Thymus (tissue), 11 donors: ENCODE measurements around the gene GYS2. TPM values are rescaled to one million over a fixed set of nuclear protein-coding genes. Genes with fewer than 3 reads are reported as not detected.

Experiments used
- DNase-seq, 9 donors: peaks; one replicate each; pipeline ENCODE4 v3.0.0-alpha.2; 2013; ENCODE audit warnings: low spot score in 9 of 9, low read depth in 6 of 9, missing footprints in 1 of 9
- H3K27ac ChIP-seq, 2 donors: one replicate each; pipeline ENCODE4 v1.5.1; 2013; ENCODE audit warnings: control low read depth in 1 of 2, low read depth in 1 of 2, low read length in 1 of 2, mild to moderate bottlenecking in 1 of 2, moderate library complexity in 1 of 2
- H3K27me3 ChIP-seq, 2 donors: one replicate each; pipeline ENCODE4 v1.5.1; 2013; ENCODE audit warnings: low read length in 1 of 2; ENCODE audit not compliant: control insufficient read depth in 2 of 2, insufficient read depth in 1 of 2
- H3K36me3 ChIP-seq, 2 donors: one replicate each; pipeline ENCODE4 v1.5.1; 2013; ENCODE audit warnings: low read length in 1 of 2, mild to moderate bottlenecking in 1 of 2, moderate library complexity in 1 of 2; ENCODE audit not compliant: control insufficient read depth in 2 of 2, insufficient read depth in 2 of 2
- H3K4me1 ChIP-seq, 2 donors: one replicate each; pipeline ENCODE4 v1.5.1; 2013; ENCODE audit warnings: low read length in 2 of 2; ENCODE audit not compliant: control insufficient read depth in 2 of 2, insufficient read depth in 2 of 2
- H3K4me3 ChIP-seq, 2 donors: one replicate each; pipeline ENCODE4 v1.5.1; 2013; ENCODE audit warnings: low read length in 2 of 2, control low read depth in 1 of 2, mild to moderate bottlenecking in 1 of 2
- H3K9me3 ChIP-seq, 2 donors: one replicate each; pipeline ENCODE4 v1.5.1; 2013; ENCODE audit warnings: low read length in 1 of 2, mild to moderate bottlenecking in 1 of 2; ENCODE audit not compliant: control insufficient read depth in 2 of 2, insufficient read depth in 1 of 2
- WGBS: extraction: QIAGEN DNeasy Blood & Tissue Kit; methylation state at CpG from one replicate; pipeline ENCODE4 v1.1.7; 2013; 5-methylcytosine and 5-hydroxymethylcytosine counted together
- polyA plus RNA-seq: library from polyadenylated mRNA; stranded (reverse); fragments of 200-250 nt; gene quantifications from one replicate; pipeline ENCODE4 v1.2.3, GENCODE V29; 2013
- total RNA-seq: library from RNA; stranded (reverse); fragments of 120-200 nt; gene quantifications from one replicate; pipeline ENCODE4 v1.2.4, GENCODE V29; 2013
- donor health status: healthy.

Gene GYS2
- total and polyA plus RNA-seq, 2 donors: 0.14 TPM; not detected in 1

GRCh38 chr12:21509768-21510167, 94.9 kb downstream of the GYS2 start:
- Histone ChIP-seq H3K36me3 (peaks cover 6 to 24% of the 10 kb centered on the region in 2 donors), H3K9me3 (no peaks in the 10 kb centered on the region), H3K4me3 (no peak overlapping the region), H3K27me3 (no peaks in the 10 kb centered on the region), H3K4me1 (no peaks in the 10 kb centered on the region), H3K27ac (no peak overlapping the region)
- WGBS: 44% methylated on average over 2 of the region's 2 CpGs
- peak in 2 of 9 donors; percentile 13 to 40 for DNase-seq

DNA sequence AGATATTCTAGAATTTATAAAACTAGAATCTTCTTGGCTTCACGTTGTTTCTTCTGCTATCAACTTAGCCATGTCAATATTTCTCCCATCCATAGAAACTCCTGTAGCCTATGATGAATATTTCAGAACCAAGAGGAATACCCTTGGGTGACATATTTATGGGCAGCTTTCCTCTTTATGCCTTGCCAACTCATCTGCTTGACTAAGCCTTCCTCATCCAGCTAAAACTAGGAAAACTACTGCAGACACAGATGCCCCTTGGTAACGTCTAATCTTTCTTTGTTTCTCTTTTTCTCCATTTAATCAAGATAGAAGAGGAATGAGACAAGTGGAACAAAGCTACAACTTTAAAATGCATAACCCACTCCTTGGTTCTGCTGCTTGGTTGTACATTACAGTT, 96.8 kb downstream of the GYS2 start:
- H3K36me3 ChIP-seq: peaks cover 3 to 16% of the 10 kb centered on the region in 2 donors

GRCh38 chr12:21505888-21506287, 98.8 kb downstream of the GYS2 start:
- H3K4me1 ChIP-seq: peaks cover 3 to 6% of the 10 kb centered on the region in 2 donors
- peaks cover 0 to 10% of the 10 kb centered on the region in 2 donors for H3K36me3 ChIP-seq
- no peaks in the 10 kb centered on the region for H3K9me3 ChIP-seq
- no peaks in the 10 kb centered on the region for H3K27me3 ChIP-seq
- H3K27ac ChIP-seq: no peak overlapping the region
- H3K4me3 ChIP-seq: no peak overlapping the region
- no peak for DNase-seq
- 71% methylated on average over 2 of the region's 2 CpGs for WGBS

More for the DNA sequence above, 96.8 kb downstream of the GYS2 start:
- 94% methylated on average over 2 of the region's 2 CpGs for WGBS
- Histone ChIP-seq H3K9me3 (no peaks in the 10 kb centered on the region), H3K27ac (no peak overlapping the region), H3K4me3 (no peak overlapping the region), H3K4me1 (peaks cover 0 to 3% of the 10 kb centered on the region in 2 donors), H3K27me3 (no peaks in the 10 kb centered on the region)
- DNase-seq: no peak

DNA sequence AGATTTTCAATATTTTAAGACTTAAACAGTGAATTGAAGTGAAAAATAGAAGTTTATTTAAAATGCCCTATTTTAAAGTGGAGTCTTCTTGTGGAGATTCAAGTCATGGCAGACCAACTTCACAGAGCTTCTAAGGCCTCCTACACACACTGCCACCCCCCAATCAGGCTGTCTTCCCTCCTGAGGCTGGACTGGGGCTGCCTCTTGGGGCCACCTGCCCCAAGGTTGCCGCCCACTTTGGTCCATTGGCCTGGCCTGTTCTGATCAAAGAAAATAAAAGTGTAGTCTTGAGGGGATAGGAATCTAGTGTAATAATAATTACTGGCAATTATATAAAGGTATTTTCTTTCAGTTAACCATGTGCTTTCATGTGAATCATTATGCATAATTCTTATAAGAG, 101.8 kb downstream of the GYS2 start:
- H3K4me1 ChIP-seq: peaks cover 10 to 13% of the 10 kb centered on the region in 2 donors
- H3K36me3 ChIP-seq: peaks cover 0 to 11% of the 10 kb centered on the region in 2 donors
- WGBS: 88% methylated on average over 1 of the region's 1 CpG
- DNase-seq: no peak
- no peak overlapping the region for H3K27ac ChIP-seq
- H3K9me3 ChIP-seq: no peaks in the 10 kb centered on the region
- no peak overlapping the region for H3K4me3 ChIP-seq
- no peaks in the 10 kb centered on the region for H3K27me3 ChIP-seq

- peak in 4 of 9 donors; percentile 16 to 56 (median 32) for DNase-seq
- no peaks in the 10 kb centered on the region for H3K9me3 ChIP-seq
Observed at GRCh38 chr12:21502164-21502496, 102.5 kb downstream of the GYS2 start.

GRCh38 chr12:21501258-21502163, 103.1 kb downstream of the GYS2 start, which contains the start of the genes GOLT1B and RECQL:
Gene GOLT1B, plus strand, starts transcription at chr12:21501789. Its CDS starts 135 bp downstream, at chr12:21501924.
Gene RECQL, minus strand, starts transcription at chr12:21501635. Its CDS starts 2,065 bp downstream, at chr12:21499570.
- Histone ChIP-seq H3K27me3 (no peaks in the 10 kb centered on the region), H3K4me3 (peak within 1 kb of the TSS; percentile 77 to 91), H3K27ac (peak within 1 kb of the TSS; percentile 82 to 92), H3K36me3 (peaks cover 9 to 16% of the 10 kb centered on the region in 2 donors), H3K4me1 (peaks cover 10 to 13% of the 10 kb centered on the region in 2 donors), H3K9me3 (no peaks in the 10 kb centered on the region)
- WGBS: under 1% methylated on average over 61 of the region's 61 CpGs
- peak; percentile 90 to 99 (median 97) for DNase-seq

More at GRCh38 chr12:21502164-21502496, 102.5 kb downstream of the GYS2 start:
- H3K27me3 ChIP-seq: no peaks in the 10 kb centered on the region
- WGBS: under 1% methylated on average over 14 of the region's 14 CpGs
- peaks cover 5 to 11% of the 10 kb centered on the region in 2 donors for H3K36me3 ChIP-seq
- peaks cover 10 to 13% of the 10 kb centered on the region in 2 donors for H3K4me1 ChIP-seq
- peak overlapping the region; percentile 82 to 90 for H3K27ac ChIP-seq
- peak overlapping the region; percentile 77 to 91 for H3K4me3 ChIP-seq

DNA sequence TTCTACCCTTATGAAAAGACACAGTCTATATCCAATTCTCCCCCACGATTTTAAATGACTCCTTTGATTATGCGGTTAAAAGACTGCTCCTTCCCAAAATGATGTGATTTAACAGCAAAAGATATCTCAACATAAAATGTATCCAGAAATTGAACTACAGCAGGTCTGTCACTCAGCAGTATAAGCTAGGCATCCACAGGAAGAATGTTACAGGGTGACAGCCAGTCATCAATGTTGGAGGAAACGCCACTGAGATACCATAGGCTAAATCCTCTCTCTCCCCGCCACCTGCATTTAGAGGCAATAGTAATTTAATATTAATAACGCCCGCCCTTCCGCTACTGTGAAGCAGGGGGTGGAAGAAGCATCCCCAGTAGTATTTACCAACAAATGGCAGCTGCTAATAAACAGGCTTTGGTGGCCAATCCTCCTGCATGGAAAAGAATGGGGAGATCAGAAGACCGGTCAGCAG, 103.8 kb downstream of the GYS2 start:
- H3K27me3 ChIP-seq: no peaks in the 10 kb centered on the region
- peaks cover 10 to 13% of the 10 kb centered on the region in 2 donors for H3K4me1 ChIP-seq
- 14% methylated on average over 8 of the region's 8 CpGs for WGBS
- no peaks in the 10 kb centered on the region for H3K9me3 ChIP-seq
- H3K4me3 ChIP-seq: peak overlapping the region; percentile 77 to 91
- DNase-seq: peak in 2 of 9 donors; percentile 5 to 7
- H3K36me3 ChIP-seq: peaks cover 16 to 23% of the 10 kb centered on the region in 2 donors
- H3K27ac ChIP-seq: peak overlapping the region; percentile 69 to 92

DNA sequence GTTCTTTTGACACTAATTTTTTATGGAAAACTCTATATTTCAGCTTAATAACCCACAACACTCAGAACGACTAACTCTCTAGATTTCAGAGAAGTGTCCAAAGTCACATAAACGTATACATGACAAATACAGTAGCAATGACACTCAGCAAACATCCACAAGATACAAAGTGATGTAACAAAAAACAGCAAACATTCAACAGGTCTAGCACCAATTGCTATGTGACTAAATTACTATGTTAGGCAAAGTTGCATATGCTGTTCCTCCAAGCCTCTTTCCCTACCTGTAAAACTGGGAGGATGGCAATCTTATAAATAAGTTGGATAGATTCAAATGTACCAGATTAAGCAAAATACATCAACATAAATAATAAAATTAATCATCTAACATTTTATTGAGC, 104.9 kb downstream of the GYS2 start:
- Histone ChIP-seq H3K27me3 (no peaks in the 10 kb centered on the region), H3K9me3 (no peaks in the 10 kb centered on the region), H3K4me3 (no peak overlapping the region), H3K36me3 (peaks cover 17 to 29% of the 10 kb centered on the region in 2 donors), H3K4me1 (peaks cover 10 to 13% of the 10 kb centered on the region in 2 donors), H3K27ac (no peak overlapping the region)
- WGBS: over 99% methylated on average over 2 of the region's 2 CpGs
- DNase-seq: no peak
